GM23338 (cell line): ENCODE data around the gene LRRC42.

ENCODE experiments used
- CTCF ChIP-seq, 2 experiments: fragments of 200-600 bp in 1 of 2; sonication (generic) in 1 of 2; conservative IDR thresholded peaks; 2 replicates each; pipeline versions ENCODE4 v1.5.1 to v1.6.1; 2016 to 2017; ENCODE audit warnings: antibody characterized with exemption in 2 of 2, low read depth in 2 of 2, mild to moderate bottlenecking in 2 of 2, moderate library complexity in 1 of 2
- POLR2AphosphoS5 ChIP-seq: IDR thresholded peaks from 2 replicates; pipeline ENCODE4 v1.6.1; 2016; ENCODE audit warnings: antibody characterized with exemption, low read depth

GRCh38 chr1:54006508-54006907 is 60.4 kb downstream of the LRRC42 start:
- no peak for TF ChIP-seq CTCF (conservative IDR thresholded peaks at IDR 0.05; ENCODE audit: low read depth in 2 of 2)
- TF ChIP-seq POLR2AphosphoS5 = no peak
